NT2/D1 (cell line): ENCODE data around the gene RAF1.

Source experiments
- DNase-seq: peaks from one replicate; pipeline ENCODE4 v3.0.0-alpha.2; 2011; ENCODE audit warnings: low read depth, low spot score
- H3K27me3 ChIP-seq: 2 replicates; pipeline ENCODE4 v1.6.0; 2011; ENCODE audit warnings: mild to moderate bottlenecking; ENCODE audit not compliant: insufficient read length, insufficient read depth
- H3K36me3 ChIP-seq: 2 replicates; pipeline ENCODE4 v1.6.1; 2011; ENCODE audit warnings: mild to moderate bottlenecking, low read length, mixed read lengths; ENCODE audit not compliant: insufficient read depth, insufficient read length
- H3K4me1 ChIP-seq: 2 replicates; pipeline ENCODE4 v1.5.1; 2011; ENCODE audit not compliant: insufficient read depth, insufficient read length
- H3K4me3 ChIP-seq: 2 replicates; pipeline ENCODE4 v1.5.1; 2011; ENCODE audit warnings: low read depth; ENCODE audit not compliant: insufficient read length
- H3K9ac ChIP-seq: 2 replicates; pipeline ENCODE4 v1.6.0; 2011; ENCODE audit warnings: low read depth; ENCODE audit not compliant: insufficient read length
- H3K9me3 ChIP-seq: 2 replicates; pipeline ENCODE4 v1.5.1; 2011; ENCODE audit warnings: mild to moderate bottlenecking, low read length; ENCODE audit not compliant: insufficient read depth
- SUZ12 ChIP-seq: IDR thresholded peaks from 2 replicates; pipeline ENCODE4 v1.6.1; 2011; ENCODE audit not compliant: insufficient read length, insufficient read depth; ENCODE audit errors: extremely low read depth
- YY1 ChIP-seq: IDR thresholded peaks from 2 replicates; pipeline ENCODE4 v1.6.1; 2011; ENCODE audit not compliant: insufficient read length, insufficient read depth
- ZNF274 ChIP-seq: IDR thresholded peaks from 2 replicates; pipeline ENCODE4 v1.6.1; 2011; ENCODE audit warnings: mild to moderate bottlenecking, low read depth, low read length

Gene RAF1

DNA sequence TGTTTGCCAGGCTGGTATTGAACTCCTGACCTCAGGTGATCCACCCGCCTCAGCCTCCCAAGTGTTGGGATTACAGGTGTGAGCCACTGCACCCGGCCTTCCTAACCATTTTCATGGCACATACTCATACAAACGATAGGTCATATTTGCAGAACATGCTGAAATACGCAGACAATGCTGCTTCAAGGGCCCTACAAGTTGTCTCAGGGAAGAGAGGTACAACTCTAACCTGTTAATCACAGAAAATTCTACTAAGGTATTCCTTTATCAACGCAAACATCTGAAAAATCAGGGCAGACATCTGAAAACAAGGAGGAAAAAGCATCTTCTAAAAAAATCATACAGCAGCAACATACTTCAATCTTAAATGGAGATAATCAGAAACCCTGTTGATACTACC, 39.9 kb downstream of the RAF1 start:
- H3K4me1 ChIP-seq = no peaks in the 10 kb centered on the region
- H3K4me3 ChIP-seq = no peak overlapping the region
- H3K36me3 ChIP-seq = peaks cover 3% of the 10 kb centered on the region
- no peak overlapping the region for H3K9ac ChIP-seq
- TF ChIP-seq YY1 (no peak), SUZ12 (no peak), ZNF274 (no peak)
- H3K9me3 ChIP-seq = no peaks in the 10 kb centered on the region
- DNase-seq = no peak
- no peaks in the 10 kb centered on the region for H3K27me3 ChIP-seq

DNA sequence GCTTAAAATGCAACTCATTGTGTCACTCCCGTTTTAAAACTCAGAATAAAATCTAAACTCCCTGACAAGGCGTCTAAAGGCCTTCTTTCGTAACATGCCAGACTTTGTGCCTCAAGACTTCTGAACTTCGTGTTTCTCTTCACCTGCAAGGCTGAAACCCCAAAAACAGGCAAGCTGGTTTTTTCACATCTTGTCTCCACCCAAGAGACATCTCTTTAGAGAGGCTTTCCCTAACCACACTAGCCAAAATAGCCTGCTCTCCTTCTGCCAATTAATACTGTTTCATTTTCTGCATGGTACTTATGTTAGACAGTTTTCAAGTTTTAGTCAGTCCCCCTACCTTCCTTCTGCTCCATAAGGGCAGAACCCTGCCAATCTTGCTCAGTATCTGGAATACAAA, 41.6 kb downstream of the RAF1 start:
- H3K9ac ChIP-seq = no peak overlapping the region
- H3K9me3 ChIP-seq = no peaks in the 10 kb centered on the region
- no peak overlapping the region for H3K4me3 ChIP-seq
- TF ChIP-seq YY1 = no peak
- no peak for TF ChIP-seq ZNF274
- no peak for TF ChIP-seq SUZ12
- no peaks in the 10 kb centered on the region for H3K4me1 ChIP-seq
- H3K36me3 ChIP-seq = peaks cover 16% of the 10 kb centered on the region
- H3K27me3 ChIP-seq = no peaks in the 10 kb centered on the region
- DNase-seq = no peak

DNA sequence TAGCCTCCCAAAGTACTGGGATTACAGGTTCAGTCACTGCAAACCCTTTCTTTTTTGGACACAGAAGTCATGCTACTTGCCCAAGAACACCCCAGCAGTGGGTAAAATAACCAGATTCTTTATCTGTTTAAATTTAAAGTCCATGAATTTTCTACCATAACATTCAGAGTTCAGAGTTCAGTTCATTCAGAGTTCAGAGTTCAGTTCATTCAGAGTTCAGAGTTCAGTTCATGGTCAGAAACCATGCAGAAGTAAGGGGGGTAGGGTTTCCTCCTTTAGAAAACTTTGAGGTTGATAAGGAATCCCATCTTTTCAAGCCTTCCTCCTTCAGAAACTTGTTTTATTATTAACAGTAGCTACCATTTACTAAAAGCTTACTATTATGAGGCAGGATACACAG, 43.2 kb downstream of the RAF1 start:
- Histone ChIP-seq H3K27me3 (no peaks in the 10 kb centered on the region), H3K4me3 (no peak overlapping the region), H3K9ac (no peak overlapping the region), H3K9me3 (no peaks in the 10 kb centered on the region), H3K4me1 (no peaks in the 10 kb centered on the region), H3K36me3 (peaks cover 27% of the 10 kb centered on the region)
- DNase-seq = no peak
- TF ChIP-seq SUZ12 (no peak), YY1 (no peak), ZNF274 (no peak)

DNA sequence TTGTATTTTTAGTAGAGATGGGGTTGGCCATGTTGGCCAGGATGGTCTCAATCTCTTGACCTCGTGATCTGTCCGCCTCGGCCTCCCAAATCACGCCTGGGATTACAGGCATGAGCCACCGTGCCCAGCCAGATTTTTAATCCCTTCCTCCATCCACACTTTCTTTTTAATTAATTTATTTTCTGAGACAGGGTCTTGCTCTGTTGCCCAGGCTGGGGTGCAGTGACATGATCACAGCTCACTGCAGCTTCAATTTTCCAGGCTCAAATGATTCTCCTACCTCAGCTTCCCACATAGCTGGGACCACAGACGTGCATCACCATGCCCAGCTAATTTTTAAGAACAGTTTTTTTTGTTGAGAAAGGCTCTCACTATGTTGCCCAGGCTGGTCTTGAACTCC, 43.6 kb downstream of the RAF1 start:
- Histone ChIP-seq H3K9ac (no peak overlapping the region), H3K4me1 (no peaks in the 10 kb centered on the region), H3K36me3 (peaks cover 31% of the 10 kb centered on the region), H3K27me3 (no peaks in the 10 kb centered on the region), H3K9me3 (no peaks in the 10 kb centered on the region), H3K4me3 (no peak overlapping the region)
- TF ChIP-seq YY1 (no peak), ZNF274 (no peak), SUZ12 (no peak)
- no peak for DNase-seq

DNA sequence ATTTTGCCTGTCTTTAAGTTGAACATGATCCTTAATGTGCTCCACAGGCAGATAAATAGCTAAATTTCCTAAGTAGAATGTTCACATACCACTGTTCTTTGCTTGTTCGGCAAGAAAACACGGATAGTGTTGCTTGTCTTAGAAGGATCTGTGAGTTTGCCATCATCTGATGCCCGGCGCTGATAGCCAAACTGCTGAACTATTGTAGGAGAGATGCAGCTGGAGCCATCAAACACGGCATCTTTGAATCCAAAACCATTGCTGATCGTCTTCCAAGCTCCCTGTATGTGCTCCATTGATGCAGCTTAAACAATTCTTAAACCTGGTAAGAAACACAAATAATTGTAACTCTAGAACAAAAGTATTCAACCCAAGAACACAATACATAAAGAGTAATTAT, 45.5 kb downstream of the RAF1 start:
- peaks cover 46% of the 10 kb centered on the region for H3K36me3 ChIP-seq
- H3K9me3 ChIP-seq = no peaks in the 10 kb centered on the region
- DNase-seq = no peak
- no peaks in the 10 kb centered on the region for H3K27me3 ChIP-seq
- no peak overlapping the region for H3K4me3 ChIP-seq
- no peaks in the 10 kb centered on the region for H3K4me1 ChIP-seq
- no peak overlapping the region for H3K9ac ChIP-seq
- TF ChIP-seq ZNF274 (no peak), SUZ12 (no peak), YY1 (no peak)

DNA sequence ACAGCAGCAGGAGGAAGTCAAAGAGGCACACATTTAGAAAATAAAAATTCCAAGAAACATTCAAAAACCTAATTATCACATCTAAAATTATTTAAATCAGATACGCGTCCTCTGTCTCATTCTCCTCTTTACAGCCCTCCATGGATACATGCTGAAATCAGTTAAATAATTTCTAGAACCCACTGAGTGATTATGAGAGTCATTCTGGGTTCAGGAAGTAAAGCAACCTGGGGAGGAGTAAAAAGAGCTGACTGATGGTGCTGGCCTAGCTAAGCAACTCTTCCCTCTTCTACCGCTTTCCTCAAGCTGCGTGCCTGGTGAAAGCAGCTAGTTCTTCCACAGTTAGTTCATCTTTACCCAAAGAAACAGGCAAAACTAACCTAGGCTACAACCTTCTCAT, 48.7 kb downstream of the RAF1 start:
- H3K27me3 ChIP-seq = no peaks in the 10 kb centered on the region
- no peak for DNase-seq
- no peak overlapping the region for H3K4me3 ChIP-seq
- TF ChIP-seq SUZ12 (no peak), YY1 (no peak), ZNF274 (no peak)
- H3K9ac ChIP-seq = no peak overlapping the region
- no peaks in the 10 kb centered on the region for H3K4me1 ChIP-seq
- H3K36me3 ChIP-seq = peaks cover 63% of the 10 kb centered on the region
- no peaks in the 10 kb centered on the region for H3K9me3 ChIP-seq

DNA sequence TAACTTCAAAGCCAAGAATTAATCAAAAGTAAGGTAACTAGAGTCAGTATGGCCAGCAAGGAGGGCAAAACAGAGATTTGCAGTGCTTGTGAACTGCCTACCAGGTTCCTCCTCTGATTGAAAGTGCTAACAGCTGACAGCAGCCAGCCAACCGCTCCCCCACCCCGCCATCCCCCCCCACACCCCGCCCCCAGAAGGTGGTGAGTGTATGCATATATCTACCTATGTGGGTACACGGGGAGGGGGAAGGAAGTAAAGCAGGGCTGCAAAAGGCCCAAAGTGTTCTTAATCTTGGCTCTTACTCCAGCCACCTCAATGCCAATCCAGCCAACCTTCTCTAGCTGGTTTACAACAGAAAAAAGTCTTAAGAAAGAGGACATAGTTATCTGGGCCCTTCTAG, 50.7 kb downstream of the RAF1 start:
- no peak for DNase-seq
- H3K4me1 ChIP-seq = no peaks in the 10 kb centered on the region
- no peak overlapping the region for H3K9ac ChIP-seq
- H3K9me3 ChIP-seq = no peaks in the 10 kb centered on the region
- TF ChIP-seq ZNF274 (no peak), SUZ12 (no peak), YY1 (no peak)
- H3K36me3 ChIP-seq = peaks cover 73% of the 10 kb centered on the region
- no peak overlapping the region for H3K4me3 ChIP-seq
- H3K27me3 ChIP-seq = no peaks in the 10 kb centered on the region

DNA sequence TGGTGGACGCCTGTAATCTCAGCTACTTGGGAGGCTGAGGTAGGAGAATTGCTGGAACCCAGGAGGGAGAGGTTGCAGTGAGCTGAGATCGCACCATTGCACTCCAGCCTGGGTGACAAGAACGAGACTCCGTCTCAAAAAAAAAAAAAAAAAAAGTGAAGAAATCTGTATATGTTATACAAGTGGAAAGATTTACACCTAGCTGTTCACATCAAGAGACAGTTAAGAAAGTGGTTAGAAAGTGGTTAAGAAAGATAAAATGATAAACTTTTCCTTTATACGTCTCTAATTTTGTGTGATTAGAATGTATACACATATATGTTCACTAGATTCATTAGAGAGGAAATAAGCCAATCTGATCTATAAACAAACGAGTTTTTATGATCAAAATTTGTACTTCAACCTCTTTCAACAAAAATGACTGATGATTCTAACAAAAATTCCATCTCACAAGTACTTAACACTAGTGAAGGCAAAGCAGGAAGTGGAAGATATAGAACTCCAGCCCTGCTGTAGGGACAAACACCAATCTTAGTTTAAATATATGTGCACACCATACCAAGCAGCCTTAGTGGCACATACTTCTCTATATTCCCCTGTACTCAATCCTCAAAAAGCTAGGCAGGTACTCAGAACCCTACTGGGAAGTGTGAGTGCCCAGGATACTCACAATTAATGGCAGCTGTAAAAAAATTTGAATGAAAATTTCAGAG, 51.2 kb downstream of the RAF1 start:
- Histone ChIP-seq H3K36me3 (peaks cover 73% of the 10 kb centered on the region), H3K4me1 (no peaks in the 10 kb centered on the region), H3K27me3 (no peaks in the 10 kb centered on the region), H3K9me3 (no peaks in the 10 kb centered on the region), H3K9ac (no peak overlapping the region), H3K4me3 (no peak overlapping the region)
- DNase-seq = no peak
- no peak for TF ChIP-seq YY1
- no peak for TF ChIP-seq ZNF274
- no peak for TF ChIP-seq SUZ12
